GF-D8 (cell line): Measurements from ENCODE around the gene H6PD.

Experiments used
- DNase-seq: peaks from one replicate; lab custom pipeline; 2025; lab: John Stamatoyannopoulos, UW

Gene H6PD, protein sequence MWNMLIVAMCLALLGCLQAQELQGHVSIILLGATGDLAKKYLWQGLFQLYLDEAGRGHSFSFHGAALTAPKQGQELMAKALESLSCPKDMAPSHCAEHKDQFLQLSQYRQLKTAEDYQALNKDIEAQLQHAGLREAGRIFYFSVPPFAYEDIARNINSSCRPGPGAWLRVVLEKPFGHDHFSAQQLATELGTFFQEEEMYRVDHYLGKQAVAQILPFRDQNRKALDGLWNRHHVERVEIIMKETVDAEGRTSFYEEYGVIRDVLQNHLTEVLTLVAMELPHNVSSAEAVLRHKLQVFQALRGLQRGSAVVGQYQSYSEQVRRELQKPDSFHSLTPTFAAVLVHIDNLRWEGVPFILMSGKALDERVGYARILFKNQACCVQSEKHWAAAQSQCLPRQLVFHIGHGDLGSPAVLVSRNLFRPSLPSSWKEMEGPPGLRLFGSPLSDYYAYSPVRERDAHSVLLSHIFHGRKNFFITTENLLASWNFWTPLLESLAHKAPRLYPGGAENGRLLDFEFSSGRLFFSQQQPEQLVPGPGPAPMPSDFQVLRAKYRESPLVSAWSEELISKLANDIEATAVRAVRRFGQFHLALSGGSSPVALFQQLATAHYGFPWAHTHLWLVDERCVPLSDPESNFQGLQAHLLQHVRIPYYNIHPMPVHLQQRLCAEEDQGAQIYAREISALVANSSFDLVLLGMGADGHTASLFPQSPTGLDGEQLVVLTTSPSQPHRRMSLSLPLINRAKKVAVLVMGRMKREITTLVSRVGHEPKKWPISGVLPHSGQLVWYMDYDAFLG

DNA sequence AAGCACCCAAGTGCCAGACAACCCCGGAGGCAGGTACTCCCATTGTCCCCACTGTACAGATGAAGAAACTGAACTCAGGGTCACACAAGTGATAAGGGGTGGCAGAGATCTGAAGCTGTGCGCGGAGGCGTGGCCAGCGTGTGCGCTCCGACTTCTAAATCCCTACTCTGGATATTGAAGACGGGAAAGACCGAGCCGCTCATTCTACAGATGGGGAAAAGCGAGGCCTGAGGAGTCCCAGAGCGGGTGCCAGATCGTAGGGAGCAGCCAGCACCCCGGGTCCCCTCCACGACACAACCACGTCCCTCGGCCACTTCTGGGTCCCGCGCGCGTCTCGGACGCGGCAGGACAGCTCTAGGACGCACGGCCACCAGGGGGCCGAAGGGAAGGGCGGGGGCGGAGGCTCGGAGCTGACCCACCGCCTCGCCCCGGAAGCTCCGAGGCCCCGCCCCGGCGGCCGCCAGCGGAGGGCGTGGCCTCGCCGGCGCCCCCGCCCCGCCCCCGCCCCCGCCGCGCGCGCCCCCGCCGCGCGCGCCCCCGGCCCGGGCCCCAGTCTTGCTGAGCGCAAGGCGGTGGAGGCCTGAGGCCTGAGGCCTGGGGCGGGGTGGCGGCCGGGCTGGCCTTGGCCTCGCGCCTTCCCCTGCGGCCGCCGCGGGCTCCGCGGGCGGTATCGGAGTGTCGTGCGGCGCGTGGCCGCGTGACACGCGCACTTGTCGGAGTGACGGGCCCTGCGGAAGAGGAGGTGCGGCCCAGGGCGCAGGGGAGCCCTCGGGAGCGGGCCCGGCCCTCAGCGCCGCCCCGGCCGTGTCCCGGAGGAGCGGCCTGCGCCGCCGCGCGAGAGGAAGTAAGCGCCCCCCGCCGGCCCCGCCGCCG lies at the start of gene H6PD:
TSS of gene H6PD (plus strand) at position 552 of the 873 bp plus-strand sequence. CDS start 10,161 bp downstream, outside the sequence.
- DNase-seq = peak; percentile 66

DNA sequence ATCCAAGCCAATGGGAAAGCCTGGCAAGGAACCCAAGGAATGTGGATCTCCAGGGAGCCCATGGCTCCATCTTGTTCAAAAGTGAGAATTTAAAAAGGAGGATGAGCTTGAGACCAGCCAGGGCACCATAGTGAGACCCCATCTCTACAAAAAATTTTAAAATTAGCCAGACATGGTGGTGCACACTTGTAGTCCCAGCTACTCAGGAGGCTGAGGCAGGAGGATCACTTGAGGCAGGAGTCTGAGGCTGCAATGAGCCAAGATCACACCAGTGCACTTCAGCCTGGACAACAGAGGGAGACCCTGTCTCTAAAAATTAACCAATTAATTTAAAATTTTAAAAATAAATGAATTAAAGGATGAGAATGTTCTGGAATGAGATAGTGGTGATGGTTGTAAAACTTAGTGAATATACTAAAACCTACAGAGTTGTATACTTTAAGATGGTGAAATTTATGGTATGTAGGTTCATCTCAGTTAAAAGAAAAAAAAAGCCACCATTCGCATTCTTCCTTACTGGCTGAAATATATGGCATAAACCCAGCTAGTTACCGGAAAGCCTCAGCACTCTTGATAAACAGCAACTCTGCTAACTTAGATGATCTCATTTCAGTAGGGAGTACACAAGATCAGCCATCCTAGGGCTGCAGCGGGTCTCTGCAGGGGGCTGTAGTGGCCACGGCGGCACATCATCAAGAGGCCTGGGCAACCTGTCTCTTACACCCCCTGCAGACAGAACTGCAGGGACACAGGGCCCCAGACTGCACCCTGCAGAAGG lies 48.3 kb upstream of the H6PD start:
- no peak for DNase-seq

DNA sequence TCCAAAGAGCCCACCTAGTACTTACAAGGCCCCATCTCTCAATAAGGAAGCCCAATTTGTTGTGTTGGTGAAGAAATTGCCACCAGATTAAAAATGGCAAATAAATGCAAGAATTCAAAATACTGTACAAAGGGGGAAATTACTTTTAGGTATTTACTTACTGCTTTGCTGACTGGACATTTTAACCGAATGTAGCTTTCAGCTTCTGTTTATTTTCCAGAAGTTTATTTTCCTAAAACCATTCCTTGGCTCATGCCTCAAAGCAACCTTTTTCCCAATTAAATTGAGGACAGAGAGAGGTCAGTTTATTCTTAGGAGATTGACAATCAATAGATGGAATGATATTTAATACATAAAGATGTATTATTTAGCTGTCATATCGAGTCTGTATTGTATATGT lies 47.6 kb upstream of the H6PD start:
- DNase-seq = no peak

DNA sequence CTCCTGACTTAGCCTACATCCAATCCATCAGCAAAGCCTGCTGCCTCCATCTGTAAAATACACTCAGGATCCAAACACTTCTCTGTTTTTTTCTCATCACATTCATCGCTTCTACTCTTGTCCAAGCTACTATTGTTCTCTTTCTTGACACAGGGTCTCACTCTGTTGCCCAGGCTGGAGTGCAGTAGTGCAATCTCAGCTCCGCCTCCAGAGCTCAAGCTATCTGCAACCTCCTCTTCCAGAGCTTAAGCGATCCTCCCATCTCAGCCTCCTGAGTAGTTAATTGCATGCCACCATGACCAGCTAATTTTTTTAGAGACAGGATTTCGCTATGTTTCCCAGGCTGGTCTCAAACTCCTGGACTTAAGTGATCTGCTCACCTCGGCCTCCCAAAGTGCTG lies 44.3 kb upstream of the H6PD start:
- DNase-seq = no peak

DNA sequence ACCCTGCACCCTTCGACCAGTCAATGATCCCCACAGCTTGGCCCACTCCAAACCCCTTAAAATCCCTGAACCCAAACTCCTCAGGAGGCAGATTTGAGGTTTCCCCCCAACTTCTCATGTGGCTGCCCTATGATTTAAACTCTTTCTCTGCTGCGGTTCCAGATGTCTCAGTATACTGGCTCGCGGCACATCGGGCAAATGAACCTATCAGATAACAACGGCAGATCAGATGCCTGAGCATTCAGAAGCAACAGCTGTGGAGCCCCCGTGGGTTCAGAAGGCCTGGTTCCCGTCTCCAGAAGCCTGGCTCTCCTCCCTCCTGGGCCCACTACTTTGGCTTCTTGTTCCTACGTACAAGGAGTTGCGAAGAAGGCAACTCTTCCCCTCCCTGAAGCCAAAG lies 43.3 kb upstream of the H6PD start:
- DNase-seq = no peak

DNA sequence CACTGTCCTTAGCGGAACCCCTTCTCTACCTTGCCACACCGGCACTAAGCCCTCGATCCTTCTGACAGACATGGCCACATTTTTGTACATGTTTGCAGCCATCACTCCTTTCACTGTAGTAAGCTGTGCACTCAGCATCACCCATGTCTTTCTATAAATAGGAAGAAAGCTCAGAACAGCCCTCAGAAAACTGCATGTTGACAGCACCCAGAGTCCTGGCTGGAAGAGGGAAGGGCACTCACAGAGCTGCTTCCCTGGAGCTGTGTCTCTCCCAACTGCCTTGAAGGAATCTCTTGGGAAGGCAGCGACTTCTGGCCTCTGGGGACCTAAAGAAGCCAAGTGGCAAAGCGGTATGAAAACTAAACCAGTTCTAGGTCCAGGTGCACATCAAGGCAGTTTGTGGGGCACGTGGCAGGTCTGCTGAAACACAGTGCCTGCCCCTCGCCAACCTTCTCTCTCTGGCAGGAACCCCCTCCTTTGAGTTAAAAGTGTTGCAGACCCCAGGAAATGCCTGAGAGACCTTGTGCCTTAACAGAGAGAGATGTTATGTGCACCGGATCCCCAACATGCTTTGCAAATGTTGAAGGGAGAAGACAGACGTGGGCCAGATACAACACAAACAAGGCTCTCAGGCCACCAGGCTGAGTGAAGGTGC lies 41.9 kb upstream of the H6PD start:
- no peak for DNase-seq

DNA sequence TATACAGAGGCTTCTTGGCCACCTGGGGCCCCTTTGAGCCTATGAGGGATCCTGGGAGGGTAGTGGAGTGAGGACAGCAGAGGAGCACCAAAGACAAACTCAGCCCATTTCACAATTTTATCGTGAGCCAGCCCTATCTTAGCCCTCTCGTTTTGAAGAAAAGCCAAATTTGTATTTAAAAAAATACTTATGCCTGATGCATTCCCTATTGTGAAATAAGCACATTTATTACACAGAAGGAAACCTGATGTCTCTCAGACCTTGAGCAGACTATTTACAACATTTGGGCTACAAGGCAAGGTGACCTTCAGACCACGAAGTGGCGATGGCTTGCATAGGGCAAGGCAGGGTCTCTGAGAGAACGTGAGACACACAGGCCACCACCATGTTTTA lies 41.3 kb upstream of the H6PD start:
- no peak for DNase-seq

DNA sequence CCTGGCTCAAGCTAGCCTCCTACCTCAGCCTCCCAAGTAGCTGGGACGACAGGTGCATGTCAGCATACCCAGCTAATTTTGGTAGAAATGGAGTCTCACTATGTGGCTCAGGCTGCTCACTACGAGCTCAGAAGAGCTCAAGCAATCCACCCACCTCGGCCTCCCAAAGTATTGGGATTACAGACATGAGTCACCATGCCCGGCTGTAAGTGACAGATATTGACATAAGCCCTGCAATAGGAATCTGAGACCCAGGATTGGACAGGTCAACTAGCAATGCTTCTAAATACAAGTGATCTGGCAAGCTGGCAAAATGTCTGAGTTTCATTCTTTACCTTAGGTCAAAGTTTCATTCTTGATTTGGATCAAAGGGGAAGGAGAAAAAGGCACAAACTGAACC lies 40.5 kb upstream of the H6PD start:
- DNase-seq = no peak

DNA sequence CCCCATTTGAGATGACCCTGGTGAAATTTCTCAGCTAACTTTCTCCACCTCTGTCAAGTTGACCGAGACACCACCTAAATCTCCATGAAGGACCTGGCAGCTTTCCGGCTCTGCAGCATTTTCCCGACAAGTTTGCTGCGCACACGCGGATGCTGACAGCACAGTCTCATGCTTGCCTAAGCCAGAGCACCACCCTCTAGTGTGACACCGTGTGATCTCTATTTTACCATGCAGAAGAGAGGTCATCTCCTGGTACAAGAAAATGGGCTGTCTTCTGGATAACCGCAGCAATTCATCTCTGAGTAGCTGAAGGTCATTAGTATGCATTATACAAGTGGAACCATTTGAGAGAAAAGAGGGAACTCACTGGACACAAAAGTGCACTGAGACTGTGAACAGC lies 38.9 kb upstream of the H6PD start:
- no peak for DNase-seq

DNA sequence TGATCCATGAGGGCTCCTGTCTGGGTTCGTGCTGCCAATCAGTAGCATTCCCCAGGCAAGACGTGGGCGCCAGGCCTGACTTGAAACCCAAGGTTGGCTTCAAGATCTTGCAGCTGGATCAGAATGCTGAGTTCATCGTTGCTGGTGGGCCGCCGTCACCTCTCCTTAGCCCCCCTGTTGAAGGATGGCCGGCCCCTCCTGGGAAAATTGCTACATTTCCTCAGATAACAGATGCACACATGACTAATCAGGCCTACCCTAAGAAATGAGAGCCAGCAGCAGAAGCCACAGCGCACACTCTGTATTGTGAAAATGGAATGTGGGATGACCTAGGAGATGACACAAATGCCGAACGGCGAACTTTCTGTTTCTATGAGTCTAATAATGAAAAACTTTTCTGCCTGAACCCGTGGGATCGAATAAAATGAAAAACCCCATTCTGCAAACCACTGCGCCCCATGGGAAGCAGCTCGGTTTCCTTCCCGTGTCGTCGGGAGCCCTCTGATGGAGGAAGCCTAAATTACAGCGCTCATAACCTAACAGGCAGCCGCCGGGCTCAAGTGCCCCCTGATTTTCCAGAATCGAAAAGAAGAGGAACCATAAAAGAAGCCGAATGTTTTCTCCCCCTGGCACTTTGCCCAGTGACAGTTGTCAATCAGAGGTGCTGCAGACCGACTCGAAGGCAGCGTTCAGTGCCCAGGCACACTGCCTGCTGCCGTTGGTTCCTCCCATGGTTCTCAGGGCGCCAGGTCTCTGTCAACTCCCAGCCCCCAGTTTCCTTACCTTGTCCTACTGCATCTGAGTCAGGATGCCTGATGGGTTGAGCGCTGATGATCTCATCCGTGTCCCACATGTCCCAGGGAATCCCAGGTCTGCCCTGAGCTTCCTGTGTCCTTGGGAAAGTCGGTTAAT lies 38.2 kb upstream of the H6PD start:
- DNase-seq = peak; percentile 86

DNA sequence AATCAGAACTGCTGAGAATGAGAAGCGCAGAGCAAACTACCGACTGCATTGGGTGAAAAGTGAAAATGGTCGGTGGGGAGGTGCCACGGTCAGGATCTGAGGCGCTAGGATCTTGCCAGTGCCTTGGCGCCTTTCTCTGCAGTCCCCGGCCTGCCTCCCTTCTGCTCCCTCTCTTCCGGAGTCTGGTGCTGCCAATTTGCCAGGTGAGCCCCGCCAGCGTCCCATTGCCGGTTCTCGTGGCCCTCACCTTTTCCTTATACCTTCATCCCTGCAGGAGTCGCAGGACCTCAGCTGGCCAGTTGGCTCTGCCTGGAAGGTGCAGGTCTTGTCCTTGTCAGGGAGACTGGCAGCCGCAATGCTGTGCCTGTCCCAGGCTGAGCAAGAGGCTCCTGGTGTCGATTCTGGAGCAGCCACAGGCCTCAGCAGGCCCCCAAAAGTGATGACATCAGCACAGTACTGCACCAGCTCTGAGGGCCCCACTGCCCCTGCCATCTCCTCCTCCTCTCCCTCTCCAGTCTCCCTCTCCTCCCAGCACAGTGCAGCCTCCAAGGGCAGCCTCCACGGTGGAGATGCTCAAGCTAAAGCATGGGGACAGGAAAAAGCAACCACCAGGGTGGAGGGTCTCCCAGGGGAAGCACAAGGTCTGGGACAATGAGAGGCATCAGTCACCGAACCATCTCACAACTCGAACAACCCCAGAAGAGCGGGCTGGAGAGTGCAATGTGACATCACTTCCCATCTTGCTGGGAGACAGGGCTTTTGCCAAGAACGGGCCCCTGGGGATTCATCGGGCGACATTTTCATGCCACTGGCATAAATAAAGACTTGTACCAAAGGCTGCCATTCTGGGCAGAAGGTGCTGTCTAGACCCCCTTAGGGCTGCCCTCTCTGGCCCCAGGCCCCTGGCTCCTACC lies 37.1 kb upstream of the H6PD start:
- DNase-seq = no peak

DNA sequence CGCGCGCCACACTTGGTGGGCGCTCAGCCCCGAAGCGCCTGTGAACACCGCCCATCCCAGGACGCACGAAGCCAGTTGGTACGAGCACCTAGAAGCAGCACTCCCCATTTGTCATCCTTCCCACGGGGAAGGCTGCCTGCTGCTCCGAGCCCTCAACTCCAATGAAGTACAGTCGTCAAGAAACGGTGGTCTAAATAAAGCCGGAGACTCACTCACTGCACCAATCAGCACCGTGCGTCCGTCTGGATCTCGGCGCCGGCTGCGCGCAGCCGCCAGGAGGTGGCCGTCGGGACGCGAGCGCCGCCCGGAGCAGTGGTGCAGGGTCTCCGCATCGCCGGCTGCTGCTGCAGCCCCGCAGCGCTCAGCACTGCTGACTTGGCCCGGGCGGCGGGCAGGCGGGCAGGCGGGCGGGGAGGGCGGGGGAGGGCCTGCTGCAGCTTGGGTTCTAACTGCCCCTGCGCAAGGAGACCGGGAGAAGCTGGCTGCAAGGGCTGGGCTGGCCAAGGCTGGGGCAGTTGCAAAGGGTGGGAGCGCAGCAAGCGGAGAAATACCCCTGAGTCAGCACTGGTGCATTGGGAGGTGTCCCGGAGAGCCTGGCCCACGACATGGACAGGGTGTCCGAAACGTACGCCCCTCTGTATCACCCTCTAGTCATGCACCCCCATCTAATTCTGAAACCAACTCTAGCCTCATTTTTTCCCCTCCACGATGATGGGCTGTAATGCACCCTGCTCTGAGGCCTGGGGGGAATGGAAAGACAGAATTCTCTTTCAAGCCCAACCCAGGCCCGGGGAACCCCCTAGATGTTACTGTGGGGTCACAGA lies 35.8 kb upstream of the H6PD start:
- no peak for DNase-seq

DNA sequence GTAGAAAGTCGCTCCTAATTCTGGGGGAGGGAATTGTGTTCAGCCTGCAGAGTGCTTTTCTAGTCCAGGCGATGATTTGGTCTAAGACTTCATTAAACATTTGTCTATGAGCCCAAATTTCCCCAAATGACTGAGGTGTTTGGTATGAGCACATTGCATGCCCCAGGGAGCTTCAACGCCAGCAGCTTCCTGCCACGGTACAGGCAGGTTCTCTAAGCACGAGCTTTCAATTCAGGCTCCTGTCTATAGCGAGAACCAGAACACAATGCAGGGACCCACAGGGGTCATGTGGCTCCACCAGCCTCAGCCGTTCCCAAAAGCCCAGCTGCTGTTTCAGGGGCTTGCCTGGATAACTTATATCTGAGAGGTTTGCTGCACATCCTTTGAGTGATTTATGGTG lies 34.1 kb upstream of the H6PD start:
- no peak for DNase-seq

DNA sequence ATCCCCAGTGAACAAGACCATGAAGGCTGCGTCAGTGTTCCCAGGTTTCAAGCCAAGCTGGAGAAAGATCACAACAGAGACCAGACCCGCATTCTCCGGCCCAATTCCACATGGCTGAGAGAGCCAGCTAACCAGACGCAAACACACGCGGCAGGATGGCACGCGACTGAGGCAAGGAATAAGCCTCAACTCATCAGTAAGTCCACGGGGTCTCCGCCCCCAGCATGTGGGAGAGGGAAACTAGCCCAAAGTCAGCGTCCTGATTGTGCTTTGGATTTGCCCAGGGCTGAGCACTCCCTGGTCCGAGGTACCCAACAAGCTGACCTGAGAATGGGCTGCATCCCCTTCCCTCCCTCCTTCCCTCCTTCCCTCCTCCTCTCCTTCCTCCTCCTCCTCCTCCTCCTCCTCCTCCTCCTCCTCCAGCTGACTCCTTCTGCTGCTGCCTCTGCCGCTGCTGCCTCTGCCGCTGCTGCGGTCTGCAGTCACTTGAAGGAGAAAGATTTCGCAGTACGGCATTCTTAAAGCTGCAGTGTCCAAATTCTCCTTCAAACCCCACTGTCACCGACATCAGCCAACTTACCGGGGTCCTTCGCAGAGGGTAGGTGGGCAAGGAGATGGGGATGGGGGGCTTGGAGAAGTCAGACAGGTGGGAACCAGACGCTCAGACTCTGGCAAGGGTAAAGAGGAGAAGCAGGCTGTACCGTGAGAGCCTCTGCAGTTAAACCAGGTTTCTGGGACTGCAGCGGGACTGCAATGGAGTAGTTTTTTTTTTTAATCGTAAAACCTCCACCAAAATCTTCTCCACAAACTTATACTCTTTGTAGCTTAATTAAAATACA lies 33.0 kb upstream of the H6PD start:
- DNase-seq = no peak

DNA sequence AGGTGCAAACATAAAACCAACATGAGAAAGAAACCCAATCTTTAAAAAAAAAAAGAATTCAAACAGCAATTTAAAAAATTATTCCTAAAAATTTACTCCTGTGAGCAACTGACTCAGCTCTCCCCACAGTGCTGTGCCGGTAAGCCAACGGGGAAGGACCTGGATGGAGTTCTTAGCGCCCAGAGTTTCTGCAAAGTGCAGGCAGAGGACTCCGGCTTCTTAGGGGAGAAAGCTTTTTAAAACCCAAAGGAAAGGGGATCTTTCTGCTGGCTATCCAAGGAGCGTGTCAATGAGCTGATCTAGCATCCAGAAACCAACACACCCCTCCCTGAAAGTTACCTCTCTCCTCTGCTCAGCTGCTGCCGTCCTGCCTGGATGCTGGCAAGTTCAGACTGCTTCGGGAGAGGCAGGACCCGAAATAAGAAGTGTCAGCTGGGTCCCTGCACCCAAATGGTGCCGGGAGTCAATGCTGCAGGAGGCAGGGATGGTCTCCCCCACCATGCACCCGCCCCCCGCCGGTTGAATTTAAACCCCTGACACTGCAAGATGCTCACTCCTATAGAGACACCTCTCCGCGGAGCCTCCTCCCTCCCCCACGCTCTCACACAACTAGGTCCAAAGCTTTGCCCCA lies 32.2 kb upstream of the H6PD start:
- DNase-seq = no peak

DNA sequence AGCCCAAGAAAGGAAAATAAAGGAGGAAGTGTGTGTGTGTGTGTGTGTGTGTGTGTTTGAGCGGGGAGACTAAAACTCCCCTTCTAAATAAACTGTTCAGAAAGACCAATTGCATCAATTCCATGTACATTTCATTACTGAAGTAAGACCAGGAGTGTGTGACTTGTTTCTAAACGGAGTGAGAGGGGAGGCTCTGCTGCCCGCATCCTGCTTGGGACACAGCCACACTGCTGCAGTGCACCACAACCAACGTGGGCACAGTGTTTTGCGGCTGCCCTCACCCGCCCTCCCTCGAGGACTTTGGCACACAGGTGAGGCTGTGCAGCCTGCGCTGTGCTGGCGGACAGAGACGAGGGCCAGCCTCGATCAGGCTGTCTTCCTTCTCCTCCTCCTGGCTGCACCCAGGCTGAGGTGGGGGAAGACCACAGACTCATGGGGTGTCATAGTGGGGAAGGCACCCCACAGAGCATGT lies 31.0 kb upstream of the H6PD start:
- no peak for DNase-seq
